ENCODE data around the gene MED14.

- no peak for TF ChIP-seq EP300 (IDR thresholded peaks at IDR 0.05)
- TF ChIP-seq CTCF (IDR thresholded peaks at IDR 0.05): no peak
- TF ChIP-seq POLR2A (IDR thresholded peaks at IDR 0.05): no peak
Measured at GRCh38 chrX:40778861-40779575, 43.7 kb upstream of the MED14 start.

Data from gastroesophageal sphincter (tissue), 3 donors.